HEK293 (cell line): Measurements from ENCODE around the gene APOE.
A peak's percentile ranks its signal among the peaks of the same experiment; 100 is the strongest.

Experiments
- CTCF ChIA-PET: fragments of 350-600 bp; formaldehyde crosslinking; extraction: SDS; loops from one replicate; lab custom pipeline; 2021; ENCODE audit warnings: antibody characterized with exemption; lab: Yijun Ruan, JAX
- POLR2A ChIA-PET: fragments of 300-600 bp; formaldehyde crosslinking; extraction: SDS; loops from one replicate; lab custom pipeline; 2020; ENCODE audit warnings: antibody characterized with exemption, inconsistent platforms; lab: Yijun Ruan, JAX
- H3K27ac ChIP-seq: fragments of 200-500 bp; sonication (Bioruptor generic); 2 replicates; pipeline ENCODE4 v1.5.1; 2014; ENCODE audit warnings: low read depth, low read length, control low read depth, inconsistent platforms; ENCODE audit errors: extremely low read depth
- H3K36me3 ChIP-seq, 2 experiments: fragments of 200-500 bp in 1 of 2; sonication (Bioruptor generic) in 1 of 2; 1 replicate in 1 of 2; 2 replicates in 1 of 2; pipeline ENCODE4 v1.5.1; 2014 to 2017; ENCODE audit warnings: inconsistent platforms in 2 of 2, low read length in 2 of 2; ENCODE audit not compliant: control insufficient read depth in 2 of 2, insufficient read depth in 1 of 2
- H3K4me1 ChIP-seq: fragments of 200-500 bp; sonication (Bioruptor generic); 2 replicates; pipeline ENCODE4 v1.5.1; 2014; ENCODE audit warnings: mild to moderate bottlenecking, low read length, inconsistent platforms; ENCODE audit not compliant: control insufficient read depth, insufficient read depth
- H3K4me3 ChIP-seq: 2 replicates; pipeline ENCODE4 v1.5.1; 2011; ENCODE audit warnings: low read depth, mild to moderate bottlenecking, control low read depth, low read length, moderate library complexity
- H3K9me3 ChIP-seq: fragments of 200-500 bp; sonication (Bioruptor generic); 2 replicates; pipeline ENCODE4 v1.5.1; 2014; ENCODE audit warnings: low read depth, low read length, inconsistent platforms; ENCODE audit not compliant: control insufficient read depth, insufficient read depth
- HOXA7 ChIP-seq: sonication (generic); formaldehyde crosslinking; IDR thresholded peaks from 2 replicates; pipeline ENCODE4 v1.8.1; 2022; ENCODE audit warnings: missing genetic modification reagents, borderline replicate concordance
- KLF9 ChIP-seq: fragments of 450-650 bp; formaldehyde crosslinking; IDR thresholded peaks from 2 replicates; pipeline ENCODE4 v1.5.1; 2016; ENCODE audit warnings: missing biosample characterization, missing genetic modification characterization, low read depth
- MEIS1 ChIP-seq: sonication (generic); formaldehyde crosslinking; IDR thresholded peaks from 2 replicates; pipeline ENCODE4 v1.8.1; 2022; ENCODE audit warnings: missing genetic modification reagents, mild to moderate bottlenecking, borderline replicate concordance
- WT1 ChIP-seq: fragments of 450-650 bp; formaldehyde crosslinking; IDR thresholded peaks from 2 replicates; pipeline ENCODE4 v1.5.1; 2016; ENCODE audit warnings: missing biosample characterization, missing genetic modification characterization
- ZBTB20 ChIP-seq: fragments of 450-650 bp; formaldehyde crosslinking; IDR thresholded peaks from 2 replicates; pipeline ENCODE4 v1.5.1; 2016; ENCODE audit warnings: missing biosample characterization, missing genetic modification characterization
- ZIC2 ChIP-seq: fragments of 450-650 bp; formaldehyde crosslinking; IDR thresholded peaks from 2 replicates; pipeline ENCODE4 v1.5.1; 2016; ENCODE audit warnings: missing biosample characterization, missing genetic modification characterization
- ZNF175 ChIP-seq: fragments of 450-650 bp; formaldehyde crosslinking; IDR thresholded peaks from 2 replicates; pipeline ENCODE4 v1.5.1; 2016; ENCODE audit warnings: missing biosample characterization, missing genetic modification characterization
- ZNF24 ChIP-seq: fragments of 450-650 bp; formaldehyde crosslinking; IDR thresholded peaks from 2 replicates; pipeline ENCODE4 v1.5.1; 2016; ENCODE audit warnings: missing biosample characterization, missing genetic modification characterization
- ZNF302 ChIP-seq: fragments of 450-650 bp; formaldehyde crosslinking; IDR thresholded peaks from 2 replicates; pipeline ENCODE4 v1.5.1; 2016; ENCODE audit warnings: missing biosample characterization, missing genetic modification characterization, low read depth
- ZNF311 ChIP-seq: fragments of 450-650 bp; formaldehyde crosslinking; IDR thresholded peaks from 2 replicates; pipeline ENCODE4 v1.5.1; 2017; ENCODE audit warnings: missing biosample characterization, missing genetic modification characterization, borderline replicate concordance
- ZNF426 ChIP-seq: fragments of 450-650 bp; formaldehyde crosslinking; IDR thresholded peaks from 2 replicates; pipeline ENCODE4 v1.5.1; 2017; ENCODE audit warnings: missing biosample characterization, missing genetic modification characterization, mild to moderate bottlenecking, inconsistent platforms, moderate library complexity
- ZNF501 ChIP-seq: fragments of 450-650 bp; formaldehyde crosslinking; IDR thresholded peaks from 2 replicates; pipeline ENCODE4 v1.5.1; 2016; ENCODE audit warnings: missing biosample characterization, missing genetic modification characterization
- ZNF510 ChIP-seq: fragments of 450-650 bp; formaldehyde crosslinking; IDR thresholded peaks from 2 replicates; pipeline ENCODE4 v1.5.1; 2018; ENCODE audit warnings: mild to moderate bottlenecking, missing genetic modification characterization, missing biosample characterization; ENCODE audit not compliant: insufficient replicate concordance
- ZNF530 ChIP-seq: fragments of 450-650 bp; formaldehyde crosslinking; IDR thresholded peaks from 2 replicates; pipeline ENCODE4 v1.5.1; 2016; ENCODE audit warnings: low read depth, missing biosample characterization, missing genetic modification characterization
- ZNF548 ChIP-seq: fragments of 450-650 bp; formaldehyde crosslinking; IDR thresholded peaks from 2 replicates; pipeline ENCODE4 v1.5.1; 2016; ENCODE audit warnings: missing biosample characterization, missing genetic modification characterization
- ZNF610 ChIP-seq: fragments of 450-650 bp; formaldehyde crosslinking; IDR thresholded peaks from 2 replicates; pipeline ENCODE4 v1.5.1; 2016; ENCODE audit warnings: missing biosample characterization, missing genetic modification characterization, borderline replicate concordance
- ZNF654 ChIP-seq: fragments of 450-650 bp; formaldehyde crosslinking; IDR thresholded peaks from 2 replicates; pipeline ENCODE4 v1.5.1; 2016; ENCODE audit warnings: low read depth, missing biosample characterization, missing genetic modification characterization
- ZNF677 ChIP-seq: fragments of 450-650 bp; IDR thresholded peaks from 2 replicates; pipeline ENCODE4 v1.5.0; 2018; ENCODE audit warnings: missing biosample characterization, mild to moderate bottlenecking, missing genetic modification characterization, moderate library complexity
- ZNF747 ChIP-seq: fragments of 450-650 bp; formaldehyde crosslinking; IDR thresholded peaks from 2 replicates; pipeline ENCODE4 v1.5.1; 2016; ENCODE audit warnings: missing biosample characterization, missing genetic modification characterization
- ZNF768 ChIP-seq: fragments of 450-650 bp; formaldehyde crosslinking; IDR thresholded peaks from 2 replicates; pipeline ENCODE4 v1.5.1; 2018; ENCODE audit warnings: missing biosample characterization, mild to moderate bottlenecking, missing genetic modification characterization
- ZNF785 ChIP-seq: fragments of 450-650 bp; formaldehyde crosslinking; IDR thresholded peaks from 2 replicates; pipeline ENCODE4 v1.5.1; 2016; ENCODE audit warnings: missing biosample characterization, missing genetic modification characterization
- TF ChIP-seq, protein P1 (sequence below): fragments of 450-650 bp; formaldehyde crosslinking; IDR thresholded peaks from 2 replicates; pipeline ENCODE4 v1.5.1; 2017; ENCODE audit warnings: missing biosample characterization, missing genetic modification characterization
- TF ChIP-seq, protein P2 (sequence below): fragments of 450-650 bp; formaldehyde crosslinking; optimal IDR thresholded peaks from 2 replicates; pipeline ENCODE3; 2016; ENCODE audit warnings: missing biosample characterization, mild to moderate bottlenecking, missing genetic modification characterization

The APOE gene

DNA sequence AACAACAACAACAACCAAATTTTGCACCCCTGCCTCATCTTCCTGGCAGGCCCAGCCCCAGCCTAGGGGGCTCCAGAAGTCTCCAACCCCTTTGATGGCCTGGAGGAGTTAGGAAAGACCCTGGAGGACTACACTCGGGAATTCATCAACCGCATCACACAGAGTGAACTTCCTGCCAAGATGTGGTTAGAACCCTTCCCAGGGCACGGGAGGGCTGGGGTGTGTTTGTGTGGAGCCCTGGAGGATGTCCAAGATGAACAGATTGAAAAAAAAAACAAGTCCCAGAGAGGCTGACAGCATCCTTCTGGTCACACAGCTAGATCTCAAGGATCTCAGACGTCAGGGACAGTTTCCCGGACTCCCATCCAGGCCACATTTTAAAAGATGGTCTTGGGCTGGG lies 22.1 kb downstream of the APOE start:
- no peaks in the 10 kb centered on the region; the same call in 1 of the 2 replicates for H3K4me1 ChIP-seq
- no peaks in the 10 kb centered on the region for H3K9me3 ChIP-seq
- H3K4me3 ChIP-seq, result no peak overlapping the region
- TF ChIP-seq ZNF785 (tag by site-specific recombination) (no peak), ZIC2 (tag by site-specific recombination) (no peak), ZNF510 (tag by site-specific recombination) (no peak)
- POLR2A ChIA-PET, result interaction anchor here (0.7 kb wide), 1 partner anchor 430 kb away, joined by 4 read pairs; no protein-coding TSS in a partner anchor
- H3K36me3 ChIP-seq, result no peaks in the 10 kb centered on the region
- H3K27ac ChIP-seq, result no peak overlapping the region
- CTCF ChIA-PET, result no interaction called here

DNA sequence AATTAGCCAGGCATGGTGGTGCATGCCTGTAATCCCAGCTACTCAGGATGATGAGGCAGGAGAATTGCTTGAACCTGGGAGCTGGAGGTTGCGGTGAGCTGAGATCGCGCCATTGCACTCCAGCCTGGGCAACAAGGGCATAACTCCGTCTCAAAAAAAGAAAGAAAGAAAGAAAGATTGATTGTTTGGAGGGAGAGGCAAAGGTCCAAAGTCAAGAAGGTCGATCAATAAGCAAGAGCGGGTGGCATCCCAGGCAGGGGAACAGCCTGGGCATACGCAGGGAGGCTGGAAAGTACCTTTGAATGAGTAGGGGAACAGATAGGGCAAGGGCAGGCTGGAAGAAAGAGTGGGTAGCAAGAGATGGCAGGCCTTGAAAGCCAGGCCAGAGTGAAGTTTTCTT lies 24.5 kb downstream of the APOE start:
- no peak for TF ChIP-seq KLF9 (tag by site-specific recombination)
- TF ChIP-seq ZNF548 (tag by site-specific recombination), result no peak
- TF ChIP-seq ZNF311 (tag by site-specific recombination), result no peak
- no peak for TF ChIP-seq ZNF610
- no peak for TF ChIP-seq ZNF501 (tag by site-specific recombination)
- TF ChIP-seq, protein P1, sequence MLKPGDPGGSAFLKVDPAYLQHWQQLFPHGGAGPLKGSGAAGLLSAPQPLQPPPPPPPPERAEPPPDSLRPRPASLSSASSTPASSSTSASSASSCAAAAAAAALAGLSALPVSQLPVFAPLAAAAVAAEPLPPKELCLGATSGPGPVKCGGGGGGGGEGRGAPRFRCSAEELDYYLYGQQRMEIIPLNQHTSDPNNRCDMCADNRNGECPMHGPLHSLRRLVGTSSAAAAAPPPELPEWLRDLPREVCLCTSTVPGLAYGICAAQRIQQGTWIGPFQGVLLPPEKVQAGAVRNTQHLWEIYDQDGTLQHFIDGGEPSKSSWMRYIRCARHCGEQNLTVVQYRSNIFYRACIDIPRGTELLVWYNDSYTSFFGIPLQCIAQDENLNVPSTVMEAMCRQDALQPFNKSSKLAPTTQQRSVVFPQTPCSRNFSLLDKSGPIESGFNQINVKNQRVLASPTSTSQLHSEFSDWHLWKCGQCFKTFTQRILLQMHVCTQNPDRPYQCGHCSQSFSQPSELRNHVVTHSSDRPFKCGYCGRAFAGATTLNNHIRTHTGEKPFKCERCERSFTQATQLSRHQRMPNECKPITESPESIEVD, result no peak
- no peak for TF ChIP-seq HOXA7 (CRISPR knock-in tag)
- TF ChIP-seq ZIC2 (tag by site-specific recombination), result no peak
- no peak for TF ChIP-seq ZNF747 (tag by site-specific recombination)
- TF ChIP-seq, protein P2, sequence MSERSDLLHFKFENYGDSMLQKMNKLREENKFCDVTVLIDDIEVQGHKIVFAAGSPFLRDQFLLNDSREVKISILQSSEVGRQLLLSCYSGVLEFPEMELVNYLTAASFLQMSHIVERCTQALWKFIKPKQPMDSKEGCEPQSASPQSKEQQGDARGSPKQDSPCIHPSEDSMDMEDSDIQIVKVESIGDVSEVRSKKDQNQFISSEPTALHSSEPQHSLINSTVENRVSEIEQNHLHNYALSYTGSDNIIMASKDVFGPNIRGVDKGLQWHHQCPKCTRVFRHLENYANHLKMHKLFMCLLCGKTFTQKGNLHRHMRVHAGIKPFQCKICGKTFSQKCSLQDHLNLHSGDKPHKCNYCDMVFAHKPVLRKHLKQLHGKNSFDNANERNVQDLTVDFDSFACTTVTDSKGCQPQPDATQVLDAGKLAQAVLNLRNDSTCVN, result no peak
- TF ChIP-seq ZNF24, result no peak
- TF ChIP-seq ZNF530 (tag by site-specific recombination), result no peak
- no peak for TF ChIP-seq ZNF654
- no peak for TF ChIP-seq ZBTB20 (tag by site-specific recombination)
- TF ChIP-seq WT1 (tag by site-specific recombination), result no peak
- TF ChIP-seq ZNF677 (tag by site-specific recombination), result no peak
- no peak for TF ChIP-seq ZNF302 (tag by site-specific recombination)
- no peak for TF ChIP-seq ZNF175 (tag by site-specific recombination)
- no peak for TF ChIP-seq MEIS1 (CRISPR knock-in tag)
- TF ChIP-seq ZNF426, result no peak
- ChIA-PET CTCF (interaction anchor here (1.0 to 1.2 kb wide), 3 partner anchors 15 to 25 kb away, joined by 3 to 4 read pairs (median 3); partner anchors contain the start of gene APOC1), POLR2A (no interaction called here)

DNA sequence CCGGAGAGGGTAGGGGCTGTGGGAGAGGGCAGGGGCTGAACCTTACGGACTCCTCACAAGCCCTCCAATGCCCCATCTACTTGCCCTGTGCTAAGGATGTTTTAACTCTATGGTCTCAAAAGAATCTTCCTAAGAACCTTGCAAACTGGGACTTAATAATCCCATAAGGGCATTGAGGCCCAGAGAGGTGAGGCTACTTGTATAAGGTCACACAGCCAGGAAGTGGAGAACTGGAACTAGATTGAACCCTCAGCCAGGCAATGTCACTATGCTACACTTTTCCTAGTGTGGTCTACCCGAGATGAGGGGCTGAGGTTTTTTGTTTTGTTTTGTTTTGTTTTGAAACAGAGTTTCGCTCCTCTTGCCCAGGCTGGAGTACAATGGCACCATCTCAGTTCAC lies 25.9 kb downstream of the APOE start:
- ChIA-PET CTCF (interaction anchor here (0.6 to 1.0 kb wide), 3 partner anchors 28 to 770 kb away, joined by 3 to 4 read pairs (median 3); no protein-coding TSS in a partner anchor), POLR2A (no interaction called here)
- TF ChIP-seq ZNF768 (tag by site-specific recombination), result peak; percentile 64
- TF ChIP-seq ZNF510 (tag by site-specific recombination), result no peak
- Histone ChIP-seq H3K36me3 (no peaks in the 10 kb centered on the region), H3K27ac (no peak overlapping the region), H3K4me3 (no peak overlapping the region), H3K9me3 (no peaks in the 10 kb centered on the region), H3K4me1 (no peaks in the 10 kb centered on the region; the same call in 1 of the 2 replicates)

More for the DNA sequence above, 24.5 kb downstream of the APOE start:
- Histone ChIP-seq H3K27ac (no peak overlapping the region), H3K4me3 (no peak overlapping the region), H3K36me3 (no peaks in the 10 kb centered on the region), H3K9me3 (no peaks in the 10 kb centered on the region), H3K4me1 (no peaks in the 10 kb centered on the region; the same call in 1 of the 2 replicates)
